Bronchial epithelial cell (primary cell): ENCODE data around the gene TREML4. TPM values are rescaled to one million over a fixed set of nuclear protein-coding genes. Genes with fewer than 3 reads are reported as not detected.
A peak's percentile ranks its signal among the peaks of the same experiment; 100 is the strongest.

Experiments used
- DNase-seq: peaks from one replicate; pipeline ENCODE4 v3.0.0-alpha.2; 2010; ENCODE audit warnings: low read depth
- FAIRE-seq: peaks from 2 replicates; lab custom pipeline; 2011; peaks lifted over from hg19 to GRCh38; lab: Jason Lieb, UNC
- H3K27me3 ChIP-seq: 2 replicates; pipeline ENCODE4 v1.5.1; 2011; ENCODE audit warnings: low read length; ENCODE audit not compliant: control insufficient read depth, insufficient read depth
- H3K36me3 ChIP-seq: 2 replicates; pipeline ENCODE4 v1.5.1; 2011; ENCODE audit warnings: low read length; ENCODE audit not compliant: control insufficient read depth, insufficient read depth
- H3K4me3 ChIP-seq: 2 replicates; pipeline ENCODE4 v1.5.1; 2011; ENCODE audit warnings: mild to moderate bottlenecking, low read depth, low read length, control low read depth
- total RNA-seq: library from RNA; depleted of rRNA; stranded (reverse); fragments of >200 nt; gene quantifications from 2 replicates; pipeline ENCODE4 v1.2.1, GENCODE V29; 2014
- TF ChIP-seq, protein P1 (sequence below): IDR thresholded peaks from 2 replicates; pipeline ENCODE4 v1.5.1; 2011; ENCODE audit warnings: mild to moderate bottlenecking, moderate library complexity, low read length, control low read depth, inconsistent platforms; ENCODE audit not compliant: insufficient read depth, severe bottlenecking

TREML4 gene
- total RNA-seq, 1 donor from 2014 or later = not detected

DNA sequence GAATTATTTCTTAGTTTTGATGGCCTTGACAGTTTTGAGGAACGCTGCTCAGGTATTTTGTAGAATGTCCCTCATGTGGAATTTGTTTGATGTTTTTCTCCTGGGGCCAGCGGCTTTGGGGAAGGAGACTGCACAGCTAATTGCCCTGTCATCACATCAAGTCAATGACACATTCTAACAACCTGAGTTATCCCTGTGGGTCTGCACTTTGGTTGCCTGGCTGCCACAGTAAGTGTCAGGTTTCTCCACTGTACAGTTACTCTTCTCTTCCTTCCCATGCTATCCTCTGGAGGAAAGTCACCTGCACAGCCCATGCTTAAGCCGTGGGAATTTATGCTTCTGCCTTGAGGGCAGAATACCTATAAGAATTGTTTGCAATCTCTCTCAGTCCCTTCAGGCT lies 1.4 kb upstream of the TREML4 start:
- no peak for FAIRE-seq
- Histone ChIP-seq H3K36me3 (no peaks in the 10 kb centered on the region), H3K4me3 (no peak overlapping the region), H3K27me3 (peaks cover 4% of the 10 kb centered on the region)
- TF ChIP-seq, protein P1, sequence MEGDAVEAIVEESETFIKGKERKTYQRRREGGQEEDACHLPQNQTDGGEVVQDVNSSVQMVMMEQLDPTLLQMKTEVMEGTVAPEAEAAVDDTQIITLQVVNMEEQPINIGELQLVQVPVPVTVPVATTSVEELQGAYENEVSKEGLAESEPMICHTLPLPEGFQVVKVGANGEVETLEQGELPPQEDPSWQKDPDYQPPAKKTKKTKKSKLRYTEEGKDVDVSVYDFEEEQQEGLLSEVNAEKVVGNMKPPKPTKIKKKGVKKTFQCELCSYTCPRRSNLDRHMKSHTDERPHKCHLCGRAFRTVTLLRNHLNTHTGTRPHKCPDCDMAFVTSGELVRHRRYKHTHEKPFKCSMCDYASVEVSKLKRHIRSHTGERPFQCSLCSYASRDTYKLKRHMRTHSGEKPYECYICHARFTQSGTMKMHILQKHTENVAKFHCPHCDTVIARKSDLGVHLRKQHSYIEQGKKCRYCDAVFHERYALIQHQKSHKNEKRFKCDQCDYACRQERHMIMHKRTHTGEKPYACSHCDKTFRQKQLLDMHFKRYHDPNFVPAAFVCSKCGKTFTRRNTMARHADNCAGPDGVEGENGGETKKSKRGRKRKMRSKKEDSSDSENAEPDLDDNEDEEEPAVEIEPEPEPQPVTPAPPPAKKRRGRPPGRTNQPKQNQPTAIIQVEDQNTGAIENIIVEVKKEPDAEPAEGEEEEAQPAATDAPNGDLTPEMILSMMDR = no peak
- DNase-seq = peak; percentile 5

DNA sequence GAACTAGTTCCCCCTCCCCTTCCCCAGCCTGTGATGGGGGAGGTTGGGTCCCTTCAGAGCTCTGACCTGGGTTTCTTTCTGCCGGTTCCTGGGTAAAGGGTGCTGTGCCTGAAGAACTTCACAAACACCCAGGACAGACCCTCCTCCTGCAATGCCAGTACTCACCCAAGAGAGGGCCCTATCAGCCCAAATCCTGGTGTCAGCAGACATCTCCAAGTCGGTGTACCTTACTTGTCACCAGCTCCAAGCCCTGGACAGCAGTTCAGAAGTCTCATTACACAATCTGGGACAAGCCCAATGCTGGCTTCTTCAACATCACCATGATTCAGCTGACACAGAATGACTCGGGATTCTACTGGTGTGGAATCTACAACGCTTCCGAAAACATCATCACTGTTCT lies 467 bp downstream of the TREML4 start:
- Histone ChIP-seq H3K4me3 (no peak overlapping the region), H3K36me3 (no peaks in the 10 kb centered on the region), H3K27me3 (peaks cover 4% of the 10 kb centered on the region)
- TF ChIP-seq, protein P1 = no peak
- FAIRE-seq = no peak
- peak; percentile 13 for DNase-seq

DNA sequence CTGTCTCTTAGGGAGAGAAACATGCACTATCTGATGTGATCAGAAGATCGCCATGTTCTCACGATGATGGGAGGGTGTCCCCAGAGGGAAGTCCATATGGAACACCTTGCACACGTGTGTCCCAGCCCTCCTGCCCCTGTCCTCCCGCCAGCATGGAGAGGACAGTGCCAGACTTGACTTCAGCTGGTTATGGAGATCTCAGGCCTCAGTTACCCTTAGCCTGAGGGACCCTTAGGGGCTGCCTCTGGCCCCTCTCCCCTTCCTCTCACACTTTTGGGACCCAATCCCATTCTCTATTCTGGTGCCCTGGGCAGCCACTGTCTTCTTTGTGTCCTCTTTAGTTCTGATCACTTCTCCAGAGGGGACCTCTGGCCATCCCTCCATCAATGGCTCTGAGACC lies 1.6 kb downstream of the TREML4 start:
- peaks cover 1% of the 10 kb centered on the region for H3K27me3 ChIP-seq
- H3K36me3 ChIP-seq = no peaks in the 10 kb centered on the region
- DNase-seq = no peak
- TF ChIP-seq, protein P1 = no peak
- H3K4me3 ChIP-seq = no peak overlapping the region
- FAIRE-seq = no peak

DNA sequence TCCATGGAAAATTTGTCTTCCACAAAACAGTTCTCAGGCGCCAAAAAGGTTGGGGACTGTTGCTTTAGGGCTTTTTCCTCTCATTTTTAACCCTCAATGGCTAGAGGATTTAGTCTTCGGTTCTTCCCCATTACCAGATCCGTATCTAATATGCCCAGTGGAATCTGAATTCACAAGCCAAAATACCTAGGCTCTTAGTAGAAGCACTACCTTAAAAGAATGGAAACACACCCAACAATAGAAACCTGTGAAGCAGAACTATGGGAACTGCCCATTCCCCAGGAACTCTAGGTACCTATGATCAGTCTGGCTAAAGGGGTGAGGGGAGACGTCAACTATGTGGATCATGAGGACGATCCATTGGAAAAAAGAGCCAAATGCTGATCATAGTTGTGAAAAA lies 3.1 kb downstream of the TREML4 start:
- H3K4me3 ChIP-seq = no peak overlapping the region
- H3K27me3 ChIP-seq = peaks cover 1% of the 10 kb centered on the region
- FAIRE-seq (no peak), DNase-seq (no peak)
- TF ChIP-seq, protein P1 = no peak
- no peaks in the 10 kb centered on the region for H3K36me3 ChIP-seq

DNA sequence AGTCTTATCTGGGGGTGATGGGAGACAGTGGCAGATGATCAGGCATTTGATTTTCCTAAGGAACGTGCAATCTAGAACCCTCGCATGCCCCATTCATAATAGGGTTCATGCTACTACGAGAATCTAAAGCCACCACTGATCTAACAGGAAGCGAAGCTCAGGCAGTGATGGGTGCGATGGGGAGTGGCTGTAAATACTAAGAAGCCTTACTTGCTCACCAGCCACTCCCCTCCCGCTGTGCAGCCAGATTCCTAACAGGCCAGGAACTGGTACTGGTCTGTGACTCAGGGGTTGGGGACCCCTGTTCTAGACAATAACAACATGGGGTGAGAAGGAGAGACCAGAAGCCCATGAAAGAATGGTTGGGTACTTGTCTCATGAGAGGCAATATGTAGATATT lies 4.5 kb downstream of the TREML4 start:
- DNase-seq = no peak
- H3K4me3 ChIP-seq = no peak overlapping the region
- TF ChIP-seq, protein P1 = no peak
- H3K36me3 ChIP-seq = no peaks in the 10 kb centered on the region
- no peak for FAIRE-seq
- peaks cover 2% of the 10 kb centered on the region for H3K27me3 ChIP-seq

DNA sequence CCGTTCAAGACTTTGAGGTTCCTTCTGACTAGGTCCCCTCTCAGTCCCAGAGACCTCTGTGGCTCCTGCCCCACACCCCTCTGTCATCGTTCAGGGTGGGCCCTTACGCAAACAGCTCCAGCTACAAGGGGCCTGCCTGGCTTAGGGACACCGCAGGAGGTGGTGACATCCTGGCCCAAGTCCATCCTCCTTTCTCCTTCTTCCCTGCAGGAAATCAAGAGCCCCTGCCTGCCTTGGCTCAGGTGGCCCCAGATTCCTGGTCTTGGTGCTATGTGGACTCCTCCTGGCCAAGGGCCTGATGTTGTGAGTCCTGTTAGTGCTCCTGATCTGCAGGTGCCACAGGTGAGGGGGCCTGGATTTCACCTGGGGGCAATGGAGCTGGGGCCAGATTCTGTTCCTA lies 8.1 kb downstream of the TREML4 start:
- no peak for FAIRE-seq
- Histone ChIP-seq H3K4me3 (no peak overlapping the region), H3K36me3 (no peaks in the 10 kb centered on the region), H3K27me3 (peaks cover 7% of the 10 kb centered on the region)
- TF ChIP-seq, protein P1 = no peak
- DNase-seq = no peak
